Measurements from ENCODE around the gene SLCO3A1.

SLCO3A1 gene

GRCh38 chr15:91833056-91833455, 20.5 kb upstream of the SLCO3A1 start:
- no peak for DNase-seq (ENCODE audit: low read depth)
- no peak for TF ChIP-seq CTCF (IDR thresholded peaks at IDR 0.05; ENCODE audit: low read depth, low read length, missing control alignments)
- H3K4me3 ChIP-seq (ENCODE audit: low read depth, low read length), result no peak overlapping the region

GRCh38 chr15:91839867-91840266, 13.6 kb upstream of the SLCO3A1 start:
- DNase-seq (ENCODE audit: low read depth), result no peak
- TF ChIP-seq CTCF (IDR thresholded peaks at IDR 0.05; ENCODE audit: low read depth, low read length, missing control alignments), result no peak
- no peak overlapping the region for H3K4me3 ChIP-seq (ENCODE audit: low read depth, low read length)

GRCh38 chr15:91841861-91842260, 11.6 kb upstream of the SLCO3A1 start:
- no peak for DNase-seq (ENCODE audit: low read depth)
- TF ChIP-seq CTCF (IDR thresholded peaks at IDR 0.05; ENCODE audit: low read depth, low read length, missing control alignments), result no peak

GRCh38 chr15:91844341-91844740, 9.2 kb upstream of the SLCO3A1 start:
- no peak overlapping the region for H3K4me3 ChIP-seq (ENCODE audit: low read depth, low read length)
- TF ChIP-seq CTCF (IDR thresholded peaks at IDR 0.05; ENCODE audit: low read depth, low read length, missing control alignments), result no peak
- DNase-seq (ENCODE audit: low read depth), result no peak

More at GRCh38 chr15:91841861-91842260, 11.6 kb upstream of the SLCO3A1 start:
- no peak overlapping the region for H3K4me3 ChIP-seq (ENCODE audit: low read depth, low read length)

GRCh38 chr15:91844928-91845327, 8.6 kb upstream of the SLCO3A1 start:
- DNase-seq (ENCODE audit: low read depth), result no peak
- TF ChIP-seq CTCF (IDR thresholded peaks at IDR 0.05; ENCODE audit: low read depth, low read length, missing control alignments), result no peak
- H3K4me3 ChIP-seq (ENCODE audit: low read depth, low read length), result no peak overlapping the region

GRCh38 chr15:91845720-91846119, 7.8 kb upstream of the SLCO3A1 start:
- H3K4me3 ChIP-seq (ENCODE audit: low read depth, low read length), result no peak overlapping the region
- DNase-seq (ENCODE audit: low read depth), result no peak
- TF ChIP-seq CTCF (IDR thresholded peaks at IDR 0.05; ENCODE audit: low read depth, low read length, missing control alignments), result no peak

GRCh38 chr15:91849180-91849579, 4.3 kb upstream of the SLCO3A1 start:
- no peak overlapping the region for H3K4me3 ChIP-seq (ENCODE audit: low read depth, low read length)
- no peak for TF ChIP-seq CTCF (IDR thresholded peaks at IDR 0.05; ENCODE audit: low read depth, low read length, missing control alignments)
- no peak for DNase-seq (ENCODE audit: low read depth)
